ENCODE measurements around the gene CELF4.

DNA sequence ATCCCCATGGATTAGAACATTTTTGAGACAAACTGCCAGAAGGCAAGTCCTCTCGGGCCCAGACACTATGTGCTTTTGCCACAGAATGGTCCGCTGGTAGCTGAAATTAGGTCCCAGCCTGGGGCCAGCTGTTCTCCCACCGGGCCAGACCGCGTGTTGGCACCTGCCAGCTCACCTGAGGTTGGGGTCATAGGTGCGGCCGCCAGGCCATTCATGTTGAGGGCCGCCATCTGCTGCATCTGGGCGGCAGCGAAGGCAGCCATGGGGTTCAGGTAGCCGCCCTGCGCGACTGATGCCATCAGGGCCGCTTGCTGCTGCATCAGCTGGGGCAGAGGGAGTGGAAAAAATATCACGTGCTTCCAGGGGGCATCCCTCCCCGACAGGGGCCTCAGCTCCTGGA is 292.8 kb downstream of the CELF4 start:
- no peak for TF ChIP-seq CTCF (IDR thresholded peaks at IDR 0.05; ENCODE audit: low read depth, low read length, poor library complexity, severe bottlenecking)
- TF ChIP-seq EZH2phosphoT487 (IDR thresholded peaks at IDR 0.05; ENCODE audit: borderline replicate concordance, low read length) = no peak
